GM19467 (cell line): Measurements from ENCODE around the gene NCKAP5.

Experiments used
- ATAC-seq: cut with Tn5 transposase; IDR thresholded peaks from one replicate; pipeline ENCODE4 v1.9.1; 2021; ENCODE audit warnings: mild to moderate bottlenecking, moderate library complexity; ENCODE audit not compliant: unreplicated experiment

Gene NCKAP5

DNA sequence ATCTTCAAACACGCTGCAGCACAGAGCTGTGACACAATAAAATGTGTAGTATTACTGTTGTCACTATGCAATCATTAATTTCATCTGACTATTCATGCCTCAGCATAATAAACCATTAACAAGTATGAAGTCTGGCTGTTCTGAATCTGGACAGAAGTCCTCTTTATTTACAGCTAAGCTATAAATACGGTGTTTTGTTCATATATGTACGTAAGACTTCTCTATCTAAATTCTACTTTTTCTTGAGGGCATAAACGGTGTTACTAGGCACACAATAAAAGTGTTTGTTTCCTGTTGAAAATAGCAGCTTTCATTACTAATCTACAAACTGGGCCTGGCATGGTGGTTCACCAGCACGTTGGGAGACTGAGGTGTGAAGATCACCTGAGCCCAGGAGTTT lies 443.8 kb downstream of the NCKAP5 start:
- ATAC-seq = no peak

DNA sequence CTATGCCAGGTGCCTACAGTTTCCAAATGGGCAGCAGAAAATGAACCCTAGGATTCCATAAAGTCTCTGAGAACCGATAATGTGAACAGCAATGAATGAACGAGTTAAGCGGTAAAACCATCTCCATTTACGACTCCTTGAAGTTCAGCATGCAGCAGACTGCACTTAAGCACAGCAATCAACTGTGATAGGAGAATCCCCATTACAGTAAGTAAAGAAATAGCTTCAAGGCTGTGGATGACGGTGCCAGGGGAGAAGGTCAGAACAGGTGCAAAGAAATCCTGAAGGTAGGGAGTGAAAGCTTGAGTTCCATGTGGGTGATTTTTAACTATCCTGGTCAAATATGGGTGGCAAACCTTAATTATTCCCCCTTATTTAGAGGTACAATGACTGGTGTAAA lies 444.4 kb downstream of the NCKAP5 start:
- no peak for ATAC-seq

DNA sequence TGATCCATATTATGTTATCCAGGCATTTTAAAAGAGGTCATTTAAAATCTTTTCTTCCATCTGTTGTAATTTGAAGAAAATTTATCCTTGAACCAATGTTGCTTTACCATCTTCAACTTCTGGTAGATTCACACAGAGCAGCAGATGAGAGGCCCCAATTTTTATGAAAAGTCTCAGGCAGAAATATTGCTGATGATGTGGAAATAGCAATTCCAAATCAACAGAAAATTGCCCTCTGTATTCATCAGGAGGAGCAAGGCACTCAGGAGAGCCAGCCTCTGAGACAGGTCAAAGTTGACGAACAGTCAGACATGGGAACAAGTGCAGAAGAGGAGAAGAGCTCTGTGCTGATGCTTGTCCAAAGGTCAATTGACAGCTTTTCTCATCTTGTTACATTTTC lies 444.9 kb downstream of the NCKAP5 start:
- ATAC-seq = no peak

DNA sequence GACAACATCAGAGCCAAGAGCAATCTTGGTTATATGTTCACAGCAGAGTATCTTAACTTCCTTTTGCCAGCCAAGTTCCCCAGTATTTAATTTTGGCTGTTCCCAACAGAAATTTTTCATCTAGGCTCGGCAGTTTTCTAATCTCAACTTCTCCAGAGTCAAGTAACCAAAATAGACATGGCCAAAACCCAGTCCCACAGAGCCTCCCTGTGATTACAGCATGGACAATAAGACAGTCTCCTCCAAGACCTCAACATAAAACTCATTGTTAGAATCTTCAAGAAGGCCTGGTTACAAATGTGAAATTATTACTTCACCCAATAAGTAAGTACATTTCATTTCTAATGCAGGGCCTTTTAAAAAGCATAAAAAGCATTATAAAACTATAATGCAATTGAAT lies 445.7 kb downstream of the NCKAP5 start:
- no peak for ATAC-seq

DNA sequence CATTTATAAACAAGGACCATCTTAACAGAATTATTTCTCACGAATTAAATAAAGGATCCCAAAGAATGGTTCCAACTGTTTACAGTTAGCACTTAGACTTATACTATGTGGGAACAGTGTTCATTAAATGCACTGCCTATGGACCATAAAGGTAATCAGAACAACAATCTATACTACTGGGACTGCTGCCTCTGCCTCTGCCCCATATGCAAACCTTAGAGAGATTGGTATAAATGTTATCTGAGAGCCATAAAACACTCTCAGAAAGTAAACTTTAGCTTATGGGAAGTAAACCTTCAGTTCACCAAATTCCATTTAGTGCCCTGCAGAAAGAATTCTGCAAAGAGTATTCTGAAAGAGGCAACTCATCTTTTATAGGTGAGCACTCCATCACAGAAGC lies 448.0 kb downstream of the NCKAP5 start:
- no peak for ATAC-seq

DNA sequence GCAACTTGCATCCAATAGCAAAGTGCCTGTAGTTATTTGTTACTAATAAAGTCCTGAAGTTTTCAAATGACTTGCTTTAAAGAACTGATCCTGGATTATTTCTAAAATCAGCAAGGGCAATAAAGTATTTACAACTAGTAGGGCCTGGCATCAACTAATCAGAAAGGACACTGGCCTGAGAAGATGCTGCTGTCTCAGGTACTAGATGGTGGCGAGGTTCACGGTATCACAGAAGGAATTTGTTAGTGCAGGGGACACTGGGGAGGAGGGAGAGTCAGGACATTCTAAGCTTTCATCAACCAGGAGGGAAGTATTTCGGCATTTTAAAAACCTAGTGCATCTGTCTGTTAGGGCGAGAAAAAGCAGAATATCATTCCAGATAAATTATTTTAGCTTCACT lies 458.1 kb downstream of the NCKAP5 start:
- no peak for ATAC-seq

DNA sequence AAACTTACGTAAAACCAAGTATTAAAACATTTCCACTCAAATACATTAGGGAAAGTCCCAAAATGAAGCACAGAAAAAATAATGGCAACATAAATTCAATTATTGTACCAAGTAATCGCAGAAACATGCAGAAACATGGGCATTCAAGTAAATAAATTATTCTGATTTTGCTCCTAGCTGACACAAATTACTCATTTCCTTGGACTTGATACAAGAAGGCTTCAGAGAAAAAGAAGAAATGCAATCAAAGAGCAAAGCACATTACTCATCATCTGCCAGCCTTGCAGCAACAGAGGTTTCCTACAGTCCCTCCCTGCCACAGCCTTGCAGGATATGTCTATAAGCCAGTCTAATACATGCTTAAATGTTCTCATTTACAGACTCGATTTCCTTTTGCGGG lies 458.5 kb downstream of the NCKAP5 start:
- no peak for ATAC-seq

DNA sequence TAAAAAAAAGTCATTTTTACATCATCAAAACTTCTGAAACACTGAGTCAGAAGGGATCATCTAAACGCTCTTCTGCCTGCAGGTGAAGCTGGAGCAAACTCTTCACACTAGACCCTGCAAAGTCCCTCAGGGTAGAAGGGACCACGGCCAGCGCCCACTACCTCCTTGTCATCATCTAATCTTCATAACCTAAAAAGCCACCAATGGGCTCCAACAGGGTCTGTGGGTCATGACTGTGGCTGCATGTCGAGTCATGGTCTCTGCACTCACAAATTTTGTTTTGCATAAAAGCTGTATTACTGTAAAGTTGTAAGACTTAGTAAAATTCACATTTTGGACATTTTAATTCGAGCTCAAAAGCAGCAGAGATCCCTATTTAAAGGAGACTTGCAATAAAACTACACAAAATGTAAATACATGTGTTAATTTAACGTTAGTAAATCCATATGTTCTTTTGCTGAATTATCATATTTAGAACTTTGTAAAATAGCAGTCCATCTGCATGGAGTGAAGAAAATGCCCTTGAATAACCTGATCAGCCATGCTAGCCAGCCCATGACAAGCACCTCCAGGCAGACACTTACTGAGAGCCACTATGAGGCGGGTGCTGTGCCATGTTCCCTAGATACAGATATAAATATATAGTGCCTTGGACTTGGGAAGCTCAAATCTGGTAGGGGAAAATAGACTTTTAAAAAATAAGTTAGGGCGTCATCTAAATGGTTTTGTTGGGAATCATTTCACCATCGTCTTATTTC lies 461.0 kb downstream of the NCKAP5 start:
- ATAC-seq = no peak

DNA sequence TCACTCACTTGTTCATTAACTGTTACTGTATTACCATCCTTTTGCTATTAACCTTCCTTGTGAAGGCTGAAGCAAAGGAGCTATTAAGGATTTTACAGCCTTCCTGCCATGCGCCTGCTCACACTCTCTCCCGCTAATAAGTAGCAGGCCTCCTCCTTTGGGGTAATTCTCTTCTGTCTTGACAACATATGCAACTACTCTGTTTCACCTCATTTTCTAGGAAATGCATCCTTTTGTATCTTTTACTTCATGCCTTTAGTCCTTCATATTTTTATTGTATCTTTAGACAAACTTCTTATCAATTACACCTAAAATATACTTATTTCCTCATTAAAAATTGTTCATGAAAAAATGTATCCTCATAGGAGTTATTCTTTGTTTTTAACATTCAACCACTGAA lies 463.4 kb downstream of the NCKAP5 start:
- ATAC-seq = no peak

DNA sequence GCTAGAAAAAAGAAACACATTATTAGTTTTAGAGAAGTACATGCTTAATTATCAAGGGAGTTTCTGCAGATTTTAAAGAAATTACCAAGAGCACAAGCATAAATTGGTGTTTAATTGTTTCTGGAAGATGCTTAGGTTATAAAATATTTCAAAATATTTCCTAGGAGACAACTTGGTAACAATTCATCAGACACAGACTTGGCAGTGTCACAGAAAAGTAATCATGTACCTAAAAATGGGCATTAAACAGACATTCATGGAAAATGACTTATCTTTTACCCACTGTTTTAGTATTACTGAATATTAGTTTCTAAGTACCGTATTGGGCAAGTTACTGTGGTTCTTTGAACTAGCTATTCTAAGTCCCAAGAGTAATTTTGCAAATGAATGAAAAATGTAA lies 469.5 kb downstream of the NCKAP5 start:
- no peak for ATAC-seq

DNA sequence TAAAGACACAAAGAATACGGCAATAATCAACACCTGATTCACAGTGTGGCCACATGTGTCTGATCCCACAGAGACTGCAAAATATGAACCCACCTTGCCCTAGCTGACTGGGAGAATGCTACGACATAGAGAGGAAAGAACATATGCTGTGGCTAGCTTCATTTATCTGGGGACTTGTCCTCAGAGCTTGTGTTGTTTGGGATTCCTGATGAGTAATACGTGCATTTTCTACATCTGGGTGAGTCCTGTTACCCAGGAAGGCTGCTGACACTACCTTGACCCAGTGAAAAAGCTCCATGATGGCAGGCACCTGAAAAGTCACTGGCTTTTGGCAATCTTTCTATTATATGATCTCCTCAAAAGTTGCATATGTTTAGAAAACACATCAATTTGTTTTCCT lies 470.6 kb downstream of the NCKAP5 start:
- ATAC-seq = no peak

DNA sequence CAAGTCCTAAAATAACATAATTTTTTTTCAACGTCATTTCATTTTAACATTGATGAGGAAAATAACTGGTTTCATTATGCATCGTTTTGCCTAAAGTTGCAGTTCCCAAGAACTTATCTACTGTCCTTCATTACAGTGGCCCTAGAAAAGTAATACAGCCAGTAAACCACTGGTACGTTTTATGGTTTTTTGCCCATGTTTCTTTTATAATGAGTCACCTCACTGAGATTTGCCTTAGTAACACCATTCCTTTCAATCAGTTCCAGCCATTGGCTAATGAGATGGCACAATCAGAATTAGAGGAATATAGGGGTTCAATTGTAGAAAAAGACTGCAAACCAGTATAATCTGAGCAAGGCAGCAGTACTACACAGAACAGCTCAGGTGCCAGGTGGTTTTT lies 475.7 kb downstream of the NCKAP5 start:
- no peak for ATAC-seq

DNA sequence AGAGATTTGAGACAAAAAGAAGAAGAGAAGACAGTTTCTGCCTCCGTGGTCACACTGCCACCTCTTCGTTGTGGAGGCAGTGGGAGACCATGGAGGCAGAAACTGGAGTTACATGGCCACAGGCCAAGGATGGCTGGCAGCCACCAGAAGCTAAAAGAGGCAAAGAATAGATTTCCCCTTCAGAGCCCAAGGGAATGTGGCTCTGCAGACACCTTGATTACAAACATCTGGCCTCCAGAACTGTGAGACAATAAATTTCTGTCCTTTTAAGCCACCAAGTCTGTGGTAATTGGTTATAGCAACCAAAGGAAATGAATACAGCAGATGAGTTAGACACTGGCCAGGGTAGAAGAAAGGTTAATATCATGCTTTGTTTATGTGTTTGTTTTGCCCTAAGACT lies 477.9 kb downstream of the NCKAP5 start:
- no peak for ATAC-seq

DNA sequence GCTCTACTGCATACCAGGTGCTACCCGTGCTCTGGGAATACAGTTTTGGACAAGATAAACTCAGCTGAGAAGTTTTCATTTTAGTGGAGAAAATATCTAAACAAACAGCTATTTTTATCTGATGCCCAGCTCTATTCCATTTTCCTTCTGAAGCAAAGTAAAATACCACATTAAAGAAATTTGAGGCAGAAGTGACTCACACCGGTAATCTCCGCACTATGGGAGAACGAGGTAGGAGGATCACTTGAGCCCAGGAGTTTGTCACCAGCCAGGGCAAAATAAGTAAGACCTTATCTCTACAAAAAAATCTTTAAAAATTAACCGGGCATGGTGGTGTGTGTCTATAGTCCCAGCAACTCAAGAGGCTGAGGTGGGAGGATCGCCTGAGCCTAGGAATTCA lies 482.1 kb downstream of the NCKAP5 start:
- no peak for ATAC-seq

DNA sequence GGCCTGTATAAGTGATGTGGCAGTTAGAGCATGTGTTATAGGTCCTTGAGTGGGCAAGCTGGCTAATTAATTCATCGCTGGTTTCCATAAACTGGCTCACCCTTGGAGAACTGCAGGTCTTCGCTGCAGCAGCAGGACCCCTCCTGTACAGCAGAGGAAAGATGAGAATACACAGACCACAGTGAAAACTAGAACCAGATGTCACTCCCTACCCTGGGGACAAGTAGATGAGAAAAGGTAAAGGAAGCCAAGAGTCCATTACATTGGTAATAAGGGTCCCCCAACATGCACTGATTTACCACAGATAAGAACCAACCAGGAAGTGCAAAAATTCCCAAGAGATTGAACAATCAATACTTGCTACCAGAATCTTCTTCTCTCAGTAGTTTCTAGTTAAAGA lies 482.6 kb downstream of the NCKAP5 start:
- ATAC-seq = no peak

DNA sequence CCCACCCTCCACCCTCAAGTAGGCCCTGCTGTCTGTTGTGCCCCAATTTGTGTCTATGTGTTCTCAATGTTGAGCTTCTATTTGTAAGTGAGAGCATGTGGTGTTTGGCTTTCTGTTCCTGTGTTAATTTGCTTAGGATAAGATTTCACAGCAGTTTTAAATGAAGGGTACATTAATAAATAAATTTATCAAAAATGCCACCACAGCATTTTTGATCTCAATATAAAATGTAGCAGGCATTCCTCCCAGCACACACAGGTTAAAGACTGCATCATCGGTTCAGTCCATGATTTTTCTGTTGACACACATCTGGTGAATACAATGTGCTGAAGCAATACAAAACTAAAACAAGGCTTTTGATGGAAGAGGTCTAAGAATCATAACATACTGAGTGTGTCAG lies 486.2 kb downstream of the NCKAP5 start:
- ATAC-seq = no peak

DNA sequence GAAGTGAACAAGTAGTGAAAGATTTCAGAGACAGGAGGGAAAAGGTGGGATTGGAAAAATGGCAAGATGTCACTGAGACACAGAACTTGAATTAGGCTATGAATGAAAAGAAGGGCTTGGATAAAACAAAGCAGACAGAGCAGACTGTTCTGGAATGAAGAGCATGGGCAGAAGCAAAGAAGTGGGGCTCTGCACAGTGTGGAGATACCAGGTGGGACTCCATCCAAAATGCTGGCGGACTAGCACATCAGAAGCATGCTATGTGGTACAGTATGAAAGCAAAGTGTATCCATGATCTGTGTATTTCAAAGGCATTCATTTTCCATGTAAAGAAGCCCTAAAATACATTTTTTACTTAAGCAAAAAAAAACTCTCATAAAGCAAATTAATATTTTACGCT lies 487.4 kb downstream of the NCKAP5 start:
- no peak for ATAC-seq

DNA sequence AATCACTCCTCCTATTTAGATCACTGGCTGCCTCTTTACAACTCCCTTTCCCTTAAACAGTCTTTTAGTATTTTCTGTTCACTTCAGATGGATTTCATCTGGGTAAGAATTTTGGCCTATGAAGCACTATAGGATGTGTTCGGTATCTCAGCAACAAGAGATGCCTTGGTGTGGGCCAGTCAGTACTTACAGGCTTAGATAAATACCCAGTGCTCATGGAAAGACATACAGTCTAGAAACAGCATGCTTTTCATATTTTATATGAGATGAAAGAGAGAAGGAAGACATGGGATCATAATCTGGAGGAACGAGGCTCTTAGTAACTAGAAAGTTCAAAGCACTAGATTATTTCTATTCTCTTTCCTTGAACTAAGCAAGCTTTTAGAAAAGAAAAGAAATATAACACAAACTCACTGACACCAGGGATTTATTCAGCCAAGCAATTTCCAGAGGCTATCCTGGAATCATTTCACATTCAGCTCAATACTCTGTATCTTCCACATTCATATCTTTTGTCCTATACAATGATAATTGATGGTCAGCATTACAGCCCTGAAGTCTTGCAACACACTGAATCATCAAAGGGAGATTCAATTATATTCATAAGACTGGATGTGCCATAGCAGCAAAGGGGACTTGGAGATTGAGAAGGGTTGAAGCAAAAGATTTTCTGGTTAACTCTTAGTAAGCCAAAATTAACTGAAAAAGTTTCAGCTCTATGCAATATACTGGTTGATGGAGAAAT lies 489.4 kb downstream of the NCKAP5 start:
- ATAC-seq = no peak

DNA sequence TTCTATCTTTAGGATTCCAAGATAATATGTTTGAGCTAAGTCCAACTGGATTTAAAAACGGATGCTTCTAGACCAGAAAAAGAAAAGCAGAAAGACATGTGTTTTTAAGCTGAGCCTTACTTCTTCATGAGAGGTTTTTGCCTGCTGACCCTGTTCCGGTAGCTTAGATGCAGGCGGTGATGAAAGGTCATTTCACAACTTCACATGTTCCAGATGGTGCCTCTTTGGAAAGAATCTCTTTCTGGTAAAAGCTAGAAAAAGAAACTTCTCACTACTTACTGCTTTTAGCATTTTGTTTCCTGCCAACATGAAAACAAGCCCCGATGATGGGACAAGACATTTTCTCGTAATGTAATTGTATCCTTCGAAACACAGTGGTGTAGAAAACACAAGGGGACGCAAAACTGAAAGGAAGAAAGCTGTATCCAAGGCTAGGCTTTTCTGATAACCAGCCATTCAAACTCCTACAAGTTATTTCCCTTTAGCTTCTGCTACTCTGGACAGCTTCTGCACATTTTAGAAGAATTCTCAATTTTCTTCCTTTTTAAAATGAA lies 490.9 kb downstream of the NCKAP5 start:
- ATAC-seq = no peak

DNA sequence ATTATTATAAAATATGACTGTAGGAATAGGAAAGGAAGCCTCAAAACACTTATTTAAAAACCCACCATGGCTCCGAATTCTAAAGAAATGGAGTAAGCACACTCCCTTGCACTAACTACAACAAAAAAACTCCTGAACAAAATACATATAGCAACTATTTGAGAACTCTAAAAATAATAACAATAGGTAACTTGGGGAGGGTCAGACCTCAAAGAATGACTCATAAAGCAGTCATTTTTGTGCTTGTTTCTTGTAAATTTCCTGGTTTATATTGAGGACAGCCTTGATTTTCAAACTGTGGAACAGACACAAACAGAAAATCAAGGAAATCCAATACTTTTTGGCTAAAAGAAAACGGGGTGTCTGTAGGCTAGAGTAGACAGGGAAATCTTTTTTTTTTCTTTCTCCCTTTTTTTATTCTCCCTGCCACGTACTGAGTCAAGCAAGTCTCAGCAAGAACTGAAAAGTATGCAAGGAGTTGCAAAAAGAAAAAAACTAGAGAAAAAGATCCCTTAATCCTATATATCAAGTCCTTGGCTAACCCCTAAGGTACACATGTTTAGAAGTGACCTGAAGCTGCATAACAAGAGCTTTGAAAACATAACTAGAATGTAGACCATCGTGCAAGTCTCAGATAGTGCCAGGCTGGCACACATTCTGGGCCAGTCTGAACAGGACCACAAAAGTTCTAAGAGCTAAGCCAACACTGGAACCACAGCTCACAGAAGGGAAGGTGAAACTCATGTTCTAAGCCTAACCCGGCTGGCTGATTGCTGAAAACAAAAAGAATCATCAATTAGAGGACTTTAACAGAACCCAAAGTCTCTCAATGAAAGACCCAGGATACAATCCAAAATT lies 495.2 kb downstream of the NCKAP5 start:
- ATAC-seq = no peak

DNA sequence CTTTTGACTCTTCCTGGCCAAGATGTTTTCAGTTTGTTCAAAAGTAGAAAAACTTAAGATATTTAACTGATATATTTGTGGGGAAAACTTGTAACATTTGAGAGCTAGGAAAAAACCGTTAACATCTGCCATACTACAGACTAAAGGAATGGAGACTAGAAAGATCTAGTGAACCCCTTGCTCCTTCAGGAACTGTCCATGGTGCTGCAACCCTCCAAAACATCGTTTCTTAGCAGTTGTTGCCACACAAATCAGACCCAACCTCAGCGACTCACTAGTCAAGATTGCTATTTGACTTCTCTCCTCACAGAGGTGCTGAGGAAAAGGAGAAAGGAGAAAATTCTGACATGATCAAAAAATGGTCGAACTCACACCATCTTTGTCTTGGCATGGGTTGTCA lies 504.5 kb downstream of the NCKAP5 start:
- ATAC-seq = no peak
